ENCODE data around the gene FUT8.
"Not testable (repeated sequence)": the region's sequence is repeated elsewhere in the genome, so short reads cannot be mapped to it uniquely, and the experiment has no call there.

FUT8 gene

DNA sequence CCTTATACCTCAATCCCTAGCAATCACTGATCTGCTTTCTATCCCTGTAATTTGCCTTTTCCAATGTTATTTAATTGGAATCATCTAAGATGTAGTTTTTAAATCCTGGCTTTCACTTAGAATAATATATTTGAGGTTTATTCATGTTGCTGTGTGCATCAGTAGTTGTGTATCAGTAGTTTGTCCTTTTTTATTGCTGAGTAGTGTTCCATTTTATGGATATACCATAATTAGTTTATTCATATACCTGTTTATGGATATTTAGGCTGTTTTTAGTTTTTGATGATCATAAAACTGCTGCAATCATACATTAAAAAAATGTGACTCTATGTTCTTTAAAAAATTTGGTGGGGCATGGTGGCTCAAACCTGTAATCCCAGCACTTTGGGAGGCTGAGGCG lies 43.7 kb downstream of the FUT8 start:
- DNase-seq: no peak

DNA sequence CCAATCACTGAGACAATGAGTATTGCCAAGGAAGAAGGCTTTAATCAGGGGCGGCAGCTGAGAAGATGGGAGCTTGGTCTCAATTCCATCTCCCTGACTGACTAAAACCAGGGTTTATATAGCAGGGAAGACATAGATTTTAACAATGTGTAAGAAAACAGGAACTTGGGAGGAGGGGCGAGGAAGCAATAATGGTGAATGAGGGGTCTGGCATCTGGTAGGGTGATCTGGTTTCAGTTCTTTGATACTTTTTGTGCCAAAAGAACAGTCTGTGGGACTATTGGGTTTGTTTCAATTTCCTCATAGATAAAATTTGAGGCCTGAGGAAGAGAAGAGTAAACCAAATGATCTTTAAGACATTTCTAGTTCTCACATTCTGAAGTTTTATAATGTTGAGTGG lies 49.2 kb downstream of the FUT8 start:
- DNase-seq: no peak

DNA sequence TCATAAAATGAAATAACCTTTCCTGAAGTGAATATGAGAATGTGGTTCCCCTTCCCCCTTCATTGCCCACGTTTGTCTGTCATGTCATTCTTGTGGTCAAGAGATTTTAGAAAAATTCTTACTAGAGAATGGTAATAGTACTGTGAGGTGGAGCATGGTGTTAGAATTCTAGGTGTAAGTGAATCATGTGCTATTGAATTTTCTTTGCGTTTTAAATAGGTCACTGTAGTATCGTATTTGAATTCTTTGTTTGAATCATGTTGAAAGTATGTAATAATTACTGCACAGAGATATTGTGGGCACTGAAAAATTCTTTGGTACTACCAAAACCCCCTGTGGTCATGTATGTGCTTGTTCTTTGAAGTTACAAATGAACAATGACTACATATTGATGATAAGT lies 49.9 kb downstream of the FUT8 start:
- no peak for DNase-seq

- DNase-seq: no peak
Observed at GRCh38 chr14:65465584-65465983, 53.1 kb downstream of the FUT8 start.

- DNase-seq: not testable (repeated sequence)
Observed at GRCh38 chr14:65467926-65468325, 55.4 kb downstream of the FUT8 start.

DNA sequence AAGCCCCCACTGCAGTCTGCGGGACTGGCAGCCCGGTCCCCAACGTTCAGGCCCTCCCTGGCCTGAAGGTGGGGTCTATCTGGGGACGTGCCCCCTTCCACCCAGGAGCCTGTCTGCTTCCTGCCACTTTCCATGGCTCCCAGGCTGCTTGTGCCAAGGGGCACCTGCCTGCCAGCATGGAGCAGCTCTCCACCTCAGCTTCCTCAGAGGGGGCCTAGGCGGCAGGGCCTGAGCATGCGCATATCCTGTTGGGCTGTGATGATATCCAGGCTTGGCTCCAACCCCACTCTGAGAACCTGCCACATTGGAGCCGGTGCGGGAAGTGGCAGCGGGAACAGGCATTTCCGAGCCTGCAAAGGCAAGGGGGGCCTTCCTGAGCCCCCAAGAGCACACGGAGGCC lies 57.4 kb downstream of the FUT8 start:
- DNase-seq: no peak

- DNase-seq: no peak
Observed at GRCh38 chr14:65470404-65470880, 57.9 kb downstream of the FUT8 start.

GRCh38 chr14:65471038-65471878 lies 58.7 kb downstream of the FUT8 start:
- no peak for DNase-seq

DNA sequence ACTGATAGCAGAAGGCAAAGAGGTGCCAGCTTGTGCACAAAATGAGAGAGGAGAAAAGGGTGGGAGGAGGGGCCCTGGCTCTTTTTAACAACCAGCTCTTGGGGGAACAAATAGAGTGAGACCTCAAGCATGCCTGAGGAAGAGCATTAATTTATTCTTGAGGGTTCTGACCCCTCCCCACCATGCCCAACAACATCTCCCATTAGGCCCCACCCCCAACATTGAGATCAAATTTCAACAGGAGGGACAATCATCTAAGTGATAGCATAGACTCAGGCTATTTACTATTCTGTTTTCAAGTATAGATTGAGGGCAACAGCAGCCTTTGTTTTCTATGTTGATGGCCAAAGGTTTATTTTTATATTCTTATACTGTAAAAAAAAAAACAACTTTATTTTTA lies 59.7 kb downstream of the FUT8 start:
- DNase-seq: no peak

- no peak for DNase-seq
Observed at GRCh38 chr14:65476273-65476941, 63.9 kb downstream of the FUT8 start.

GRCh38 chr14:65476942-65477318 lies 64.4 kb downstream of the FUT8 start:
- DNase-seq: no peak

- DNase-seq: no peak
Observed at GRCh38 chr14:65478017-65478416, 65.5 kb downstream of the FUT8 start.

DNA sequence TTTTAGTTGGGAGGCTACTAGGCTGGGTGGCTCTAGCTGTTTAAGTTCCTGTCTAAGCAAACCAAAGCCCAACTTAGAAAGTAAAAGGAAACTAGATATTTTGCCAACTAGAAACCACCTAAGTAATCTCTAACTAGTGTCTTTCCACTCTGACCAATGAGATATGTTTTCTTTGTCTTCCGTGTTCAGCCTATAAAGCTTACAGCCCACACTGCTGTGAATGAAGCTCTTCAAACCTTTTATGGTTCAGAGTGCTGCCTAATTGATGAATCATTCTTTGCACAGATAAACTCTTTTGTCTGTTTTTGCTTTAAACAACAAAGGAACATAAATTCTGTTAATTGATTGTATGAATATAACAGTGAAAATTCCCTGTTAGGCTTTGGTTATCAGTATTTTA lies 66.1 kb downstream of the FUT8 start:
- DNase-seq: no peak

DNA sequence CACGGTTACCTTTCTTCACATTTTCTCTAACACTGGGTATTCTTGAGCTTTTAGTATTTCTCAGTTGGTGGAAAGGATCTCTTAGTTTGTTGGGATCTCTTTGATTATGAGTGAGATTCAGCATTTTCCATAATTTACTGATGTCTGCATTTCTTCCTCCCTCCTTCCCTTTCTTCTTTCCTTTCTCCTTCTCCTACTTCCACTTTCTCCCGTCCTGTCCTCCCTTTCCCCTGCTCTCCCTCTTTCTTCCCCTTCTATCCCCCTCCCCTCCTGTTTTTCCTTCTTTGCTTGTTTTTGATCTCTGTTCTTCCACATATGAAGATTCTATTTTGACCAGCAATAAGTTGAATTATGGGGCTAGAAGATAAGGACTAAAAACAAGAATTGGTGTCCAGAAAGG lies 66.9 kb downstream of the FUT8 start:
- no peak for DNase-seq

GRCh38 chr14:65482757-65483438 lies 70.4 kb downstream of the FUT8 start:
- no peak for DNase-seq

- DNase-seq: no peak
Observed at GRCh38 chr14:65483647-65484046, 71.1 kb downstream of the FUT8 start.

DNA sequence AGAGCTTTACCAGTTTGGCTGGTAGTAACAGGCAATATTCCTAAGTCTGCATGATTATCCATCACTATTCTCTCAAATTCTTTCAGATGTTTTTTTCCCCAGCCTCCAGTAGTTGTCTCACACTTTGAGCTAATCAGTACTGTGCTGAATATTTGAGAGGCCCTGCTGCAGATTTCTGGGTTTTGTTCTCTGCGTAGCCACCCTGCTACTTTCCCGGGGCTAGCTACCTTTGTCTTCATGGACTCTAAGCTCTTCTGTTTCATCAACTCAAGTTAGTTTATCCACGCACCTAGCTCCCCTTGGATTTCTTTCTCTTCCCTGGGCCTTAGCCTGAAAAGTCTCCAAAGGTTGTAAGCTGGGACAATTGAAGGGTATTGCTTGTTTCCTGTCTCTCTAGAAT lies 73.0 kb downstream of the FUT8 start:
- DNase-seq: no peak

DNA sequence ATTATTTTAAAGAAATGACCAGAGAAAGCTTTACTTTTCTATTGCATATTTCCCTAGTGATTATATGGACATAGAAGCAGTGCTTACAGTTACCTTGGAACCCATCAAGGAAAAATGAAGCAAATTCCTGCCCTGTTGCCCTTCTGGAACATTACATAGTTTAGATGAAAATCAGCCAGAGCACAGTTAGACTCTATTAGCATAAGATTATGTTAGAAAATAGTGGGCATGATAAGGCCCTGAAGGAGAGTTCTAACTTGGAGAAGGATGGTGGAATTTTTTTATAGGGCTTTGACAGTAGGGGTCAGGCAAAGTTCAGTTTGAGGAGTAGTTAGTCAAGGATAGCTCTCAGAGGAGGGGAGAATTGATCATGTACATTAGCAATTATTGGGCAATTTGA lies 74.3 kb downstream of the FUT8 start:
- no peak for DNase-seq

- no peak for DNase-seq
Observed at GRCh38 chr14:65487783-65488494, 75.4 kb downstream of the FUT8 start.

DNA sequence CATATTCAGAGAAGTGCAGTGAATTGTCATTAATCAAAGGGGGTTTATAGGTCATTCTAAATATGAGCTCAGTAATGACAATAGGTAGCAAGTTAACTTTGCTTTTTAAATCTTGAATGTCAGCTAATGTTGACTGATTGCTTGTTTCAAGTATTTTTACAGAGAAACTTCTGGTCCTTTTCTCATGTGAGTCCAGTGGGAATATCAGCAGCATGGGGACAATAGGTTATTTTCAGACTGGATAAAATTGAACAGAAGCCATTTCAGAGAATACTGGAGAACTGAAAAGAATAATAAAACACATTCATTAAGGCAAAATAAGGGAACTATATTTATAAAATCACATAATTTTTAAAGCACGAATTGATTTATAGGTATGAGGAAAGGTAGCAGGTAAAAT lies 78.7 kb downstream of the FUT8 start:
- no peak for DNase-seq

GRCh38 chr14:65492266-65492665 lies 79.7 kb downstream of the FUT8 start:
- no peak for DNase-seq

- no peak for DNase-seq
Observed at GRCh38 chr14:65495196-65495595, 82.7 kb downstream of the FUT8 start.
